Measurements from ENCODE around the gene SRRM2. TPM values are rescaled to one million over a fixed set of nuclear protein-coding genes. Genes with fewer than 3 reads are reported as not detected.

The SRRM2 gene
- polyA plus RNA-seq, 1 experiment, result 105 TPM

- POLR2A ChIA-PET, result no interaction called here
- DNase-seq (ENCODE audit: low read depth), result no peak
- no peaks in the 10 kb centered on the region; the same call in 1 of the 2 replicates for H3K27me3 ChIP-seq (ENCODE audit: control insufficient read depth, insufficient read depth, low read length)
- CTCF ChIA-PET, result no interaction called here
- peaks cover 21% of the 10 kb centered on the region for H3K36me3 ChIP-seq (ENCODE audit: control insufficient read depth, insufficient read depth, low read length)
- no peak overlapping the region for H3K4me3 ChIP-seq (ENCODE audit: low read depth, low read length)
- no peak for TF ChIP-seq CTCF (IDR thresholded peaks at IDR 0.05; ENCODE audit: insufficient read depth, low read depth, low read length)
These were observed 43.4 kb upstream of the SRRM2 start for GRCh38 chr16:2708955-2709587.

- ChIA-PET CTCF (no interaction called here), POLR2A (no interaction called here)
- TF ChIP-seq CTCF (IDR thresholded peaks at IDR 0.05; ENCODE audit: insufficient read depth, low read depth, low read length), result no peak
- no peak for DNase-seq (ENCODE audit: low read depth)
- Histone ChIP-seq H3K36me3 (ENCODE audit: control insufficient read depth, insufficient read depth, low read length) (peaks cover 21% of the 10 kb centered on the region), H3K4me3 (ENCODE audit: low read depth, low read length) (no peak overlapping the region), H3K27me3 (ENCODE audit: control insufficient read depth, insufficient read depth, low read length) (no peaks in the 10 kb centered on the region; the same call in 1 of the 2 replicates)
These were observed 42.9 kb upstream of the SRRM2 start for GRCh38 chr16:2709588-2709984.

GRCh38 chr16:2710021-2710710, 42.3 kb upstream of the SRRM2 start:
- Histone ChIP-seq H3K36me3 (ENCODE audit: control insufficient read depth, insufficient read depth, low read length) (peaks cover 20% of the 10 kb centered on the region), H3K4me3 (ENCODE audit: low read depth, low read length) (no peak overlapping the region), H3K27me3 (ENCODE audit: control insufficient read depth, insufficient read depth, low read length) (no peaks in the 10 kb centered on the region; the same call in 1 of the 2 replicates)
- no peak for TF ChIP-seq CTCF (IDR thresholded peaks at IDR 0.05; ENCODE audit: insufficient read depth, low read depth, low read length)
- ChIA-PET POLR2A (no interaction called here), CTCF (no interaction called here)
- no peak for DNase-seq (ENCODE audit: low read depth)

- no peak for TF ChIP-seq CTCF (IDR thresholded peaks at IDR 0.05; ENCODE audit: insufficient read depth, low read depth, low read length)
- Histone ChIP-seq H3K4me3 (ENCODE audit: low read depth, low read length) (no peak overlapping the region), H3K27me3 (ENCODE audit: control insufficient read depth, insufficient read depth, low read length) (no peaks in the 10 kb centered on the region; the same call in 1 of the 2 replicates), H3K36me3 (ENCODE audit: control insufficient read depth, insufficient read depth, low read length) (peaks cover 17% of the 10 kb centered on the region)
- CTCF ChIA-PET, result no interaction called here
- DNase-seq (ENCODE audit: low read depth), result no peak
- POLR2A ChIA-PET, result no interaction called here
These were observed 41.7 kb upstream of the SRRM2 start for GRCh38 chr16:2710711-2711231.

GRCh38 chr16:2711370-2712062, 40.9 kb upstream of the SRRM2 start:
- POLR2A ChIA-PET, result no interaction called here
- no peak for DNase-seq (ENCODE audit: low read depth)
- H3K27me3 ChIP-seq (ENCODE audit: control insufficient read depth, insufficient read depth, low read length), result no peaks in the 10 kb centered on the region; the same call in 1 of the 2 replicates

More at GRCh38 chr16:2711370-2712062, 40.9 kb upstream of the SRRM2 start:
- Histone ChIP-seq H3K36me3 (ENCODE audit: control insufficient read depth, insufficient read depth, low read length) (peaks cover 12% of the 10 kb centered on the region), H3K4me3 (ENCODE audit: low read depth, low read length) (no peak overlapping the region)
- CTCF ChIA-PET, result interaction anchor here (1.0 kb wide), 1 partner anchor 128 kb away, joined by 3 read pairs; no protein-coding TSS in a partner anchor
- TF ChIP-seq CTCF (IDR thresholded peaks at IDR 0.05; ENCODE audit: insufficient read depth, low read depth, low read length), result no peak
